KMS-11 (cell line): ENCODE measurements around the gene RBCK1.
"Not testable (repeated sequence)": the region's sequence is repeated elsewhere in the genome, so short reads cannot be mapped to it uniquely, and the experiment has no call there.

Experiments used
- H2AFZ ChIP-seq: fragments of 200-600 bp; sonication (generic); 2 replicates; pipeline ENCODE4 v1.6.1; 2016; ENCODE audit warnings: antibody characterized with exemption, mixed run types, low read depth
- H3K27ac ChIP-seq: fragments of 200-600 bp; sonication (generic); 2 replicates; pipeline ENCODE4 v1.6.1; 2016; ENCODE audit warnings: mild to moderate bottlenecking, mixed run types
- H3K27me3 ChIP-seq: fragments of 200-600 bp; sonication (generic); 2 replicates; pipeline ENCODE4 v1.6.1; 2017; ENCODE audit warnings: mild to moderate bottlenecking, low read depth, mixed run types, moderate library complexity; ENCODE audit not compliant: insufficient read depth
- H3K36me3 ChIP-seq: fragments of 200-600 bp; sonication (generic); 2 replicates; pipeline ENCODE4 v1.6.1; 2017; ENCODE audit warnings: mild to moderate bottlenecking, mixed run types; ENCODE audit not compliant: insufficient read depth
- H3K4me1 ChIP-seq: fragments of 200-600 bp; sonication (generic); 2 replicates; pipeline ENCODE4 v1.6.1; 2016; ENCODE audit warnings: mild to moderate bottlenecking, low read depth, mixed run types; ENCODE audit not compliant: poor library complexity, severe bottlenecking
- H3K4me2 ChIP-seq: fragments of 200-600 bp; sonication (generic); 2 replicates; pipeline ENCODE4 v1.7.0; 2016; ENCODE audit warnings: mild to moderate bottlenecking, mixed run types
- H3K4me3 ChIP-seq: fragments of 200-600 bp; sonication (generic); IDR thresholded peaks from 2 replicates; pipeline ENCODE4 v1.6.1; 2017; ENCODE audit warnings: low read depth, low read length, mixed read lengths; ENCODE audit not compliant: insufficient read depth
- H3K79me2 ChIP-seq: fragments of 200-600 bp; sonication (generic); 2 replicates; pipeline ENCODE4 v1.6.1; 2016; ENCODE audit warnings: low read depth, mixed run types; ENCODE audit not compliant: insufficient read depth
- H3K9ac ChIP-seq: fragments of 200-600 bp; sonication (generic); 2 replicates; pipeline ENCODE4 v1.6.1; 2016; ENCODE audit warnings: mild to moderate bottlenecking, mixed run types
- H4K20me1 ChIP-seq: fragments of 200-600 bp; sonication (generic); 2 replicates; pipeline ENCODE4 v1.6.1; 2016; ENCODE audit warnings: mild to moderate bottlenecking, mixed run types; ENCODE audit not compliant: insufficient read depth
- CTCF ChIP-seq: fragments of 200-600 bp; sonication (generic); conservative IDR thresholded peaks from 2 replicates; pipeline ENCODE4 v1.6.1; 2017; ENCODE audit warnings: low read depth, mild to moderate bottlenecking, antibody characterized with exemption, low read length, moderate library complexity, mixed read lengths

Gene RBCK1

GRCh38 chr20:385448-385847 lies 22.7 kb upstream of the RBCK1 start:
- Histone ChIP-seq H3K27me3 (no peaks in the 10 kb centered on the region), H3K4me1 (peaks cover 14% of the 10 kb centered on the region), H3K79me2 (peaks cover 42% of the 10 kb centered on the region), H3K4me3 (no peak overlapping the region), H3K9ac (no peak overlapping the region), H3K27ac (no peak overlapping the region), H3K36me3 (no peaks in the 10 kb centered on the region), H2AFZ (no peak overlapping the region), H4K20me1 (no peaks in the 10 kb centered on the region), H3K4me2 (no peak overlapping the region)
- no peak for TF ChIP-seq CTCF

- H3K27ac ChIP-seq, H3K36me3 ChIP-seq, H2AFZ ChIP-seq, H3K9ac ChIP-seq, H3K4me3 ChIP-seq, H3K27me3 ChIP-seq, H4K20me1 ChIP-seq, H3K4me2 ChIP-seq: not testable (repeated sequence)
- peaks cover 14% of the 10 kb centered on the region for H3K4me1 ChIP-seq
- peaks cover 42% of the 10 kb centered on the region for H3K79me2 ChIP-seq
Measured at GRCh38 chr20:386634-387033, 21.5 kb upstream of the RBCK1 start.

GRCh38 chr20:387520-387919 lies 20.6 kb upstream of the RBCK1 start:
- Histone ChIP-seq H3K4me1 (peaks cover 8% of the 10 kb centered on the region), H3K4me2 (no peak overlapping the region), H3K4me3 (no peak overlapping the region), H3K36me3 (no peaks in the 10 kb centered on the region), H3K79me2 (peaks cover 38% of the 10 kb centered on the region), H2AFZ (no peak overlapping the region), H4K20me1 (no peaks in the 10 kb centered on the region), H3K27me3 (no peaks in the 10 kb centered on the region), H3K27ac (no peak overlapping the region), H3K9ac (no peak overlapping the region)
- no peak for TF ChIP-seq CTCF

- H2AFZ ChIP-seq, result no peak overlapping the region
- H3K27me3 ChIP-seq, result no peaks in the 10 kb centered on the region
- TF ChIP-seq CTCF, result no peak
- H3K9ac ChIP-seq, result no peak overlapping the region
- H3K4me3 ChIP-seq, result no peak overlapping the region
- no peaks in the 10 kb centered on the region for H3K36me3 ChIP-seq
- H3K4me2 ChIP-seq, result no peak overlapping the region
- H3K27ac ChIP-seq, result no peak overlapping the region
- H3K79me2 ChIP-seq, result peaks cover 30% of the 10 kb centered on the region
- H4K20me1 ChIP-seq, result no peaks in the 10 kb centered on the region
- no peaks in the 10 kb centered on the region for H3K4me1 ChIP-seq
Measured at GRCh38 chr20:388034-388994, 19.8 kb upstream of the RBCK1 start.

- H3K79me2 ChIP-seq, result peaks cover 21% of the 10 kb centered on the region
- H3K9ac ChIP-seq, result no peak overlapping the region
- H3K4me2 ChIP-seq, result no peak overlapping the region
- no peaks in the 10 kb centered on the region for H4K20me1 ChIP-seq
- no peak overlapping the region for H3K27ac ChIP-seq
- TF ChIP-seq CTCF, result no peak
- H3K4me1 ChIP-seq, result no peaks in the 10 kb centered on the region
- no peaks in the 10 kb centered on the region for H3K36me3 ChIP-seq
- H3K4me3 ChIP-seq, result no peak overlapping the region
- no peak overlapping the region for H2AFZ ChIP-seq
- no peaks in the 10 kb centered on the region for H3K27me3 ChIP-seq
Measured at GRCh38 chr20:389220-389619, 18.9 kb upstream of the RBCK1 start.
